K562 (cell line): Measurements from ENCODE around the gene TMCC1.

Experiments
- CSDE1 ChIP-seq, 2 experiments: fragments of 450-650 bp; IDR thresholded peaks; 2 replicates each; pipeline ENCODE4 v1.6.1; 2016; ENCODE audit warnings: mild to moderate bottlenecking in 1 of 2
- MAFK ChIP-seq: IDR thresholded peaks from 2 replicates; pipeline ENCODE4 v1.6.1; 2011; ENCODE audit warnings: low read length, improper control_type of control experiment
- MTA3 ChIP-seq: fragments of 450-650 bp; formaldehyde crosslinking; IDR thresholded peaks from 2 replicates; pipeline ENCODE4 v1.6.1; 2017; ENCODE audit warnings: mild to moderate bottlenecking, borderline replicate concordance
- NCOA1 ChIP-seq: fragments of 450-650 bp; IDR thresholded peaks from 2 replicates; pipeline ENCODE4 v1.6.1; 2016; ENCODE audit warnings: low read depth
- STAT6 ChIP-seq: sonication (generic); formaldehyde crosslinking; IDR thresholded peaks from 2 replicates; pipeline ENCODE4 v1.8.1; 2023; ENCODE audit warnings: mild to moderate bottlenecking, missing genetic modification reagents
- YY1 ChIP-seq, 3 experiments: IDR thresholded peaks; 2 replicates each; pipeline ENCODE4 v1.6.1; 2011; ENCODE audit warnings: low read length in 2 of 3, mild to moderate bottlenecking in 2 of 3, moderate library complexity in 2 of 3, borderline replicate concordance in 1 of 3, control low read depth in 1 of 3, low read depth in 1 of 3; ENCODE audit not compliant: insufficient read depth in 3 of 3, insufficient replicate concordance in 2 of 3, control insufficient read depth in 1 of 3, insufficient read length in 1 of 3; ENCODE audit errors: extremely low read depth in 1 of 3

- TF ChIP-seq MAFK (no peak), YY1 (IDR thresholded peaks at IDR 0.05; ENCODE audit: borderline replicate concordance in 1 of 3, control insufficient read depth in 1 of 3, extremely low read depth in 1 of 3, insufficient read depth in 3 of 3, insufficient read length in 1 of 3, insufficient replicate concordance in 2 of 3, low read depth in 1 of 3, low read length in 2 of 3) (no peak), STAT6 (CRISPR knock-in tag) (no peak), NCOA1 (no peak), CSDE1 (IDR thresholded peaks at IDR 0.05) (no peak), MTA3 (no peak)
Measured at GRCh38 chr3:129623447-129624118, 269.9 kb downstream of the TMCC1 start.
